ENCODE measurements around the gene PGAP2.
"Not testable (repeated sequence)": the region's sequence is repeated elsewhere in the genome, so short reads cannot be mapped to it uniquely, and the experiment has no call there.

Gene PGAP2

DNA sequence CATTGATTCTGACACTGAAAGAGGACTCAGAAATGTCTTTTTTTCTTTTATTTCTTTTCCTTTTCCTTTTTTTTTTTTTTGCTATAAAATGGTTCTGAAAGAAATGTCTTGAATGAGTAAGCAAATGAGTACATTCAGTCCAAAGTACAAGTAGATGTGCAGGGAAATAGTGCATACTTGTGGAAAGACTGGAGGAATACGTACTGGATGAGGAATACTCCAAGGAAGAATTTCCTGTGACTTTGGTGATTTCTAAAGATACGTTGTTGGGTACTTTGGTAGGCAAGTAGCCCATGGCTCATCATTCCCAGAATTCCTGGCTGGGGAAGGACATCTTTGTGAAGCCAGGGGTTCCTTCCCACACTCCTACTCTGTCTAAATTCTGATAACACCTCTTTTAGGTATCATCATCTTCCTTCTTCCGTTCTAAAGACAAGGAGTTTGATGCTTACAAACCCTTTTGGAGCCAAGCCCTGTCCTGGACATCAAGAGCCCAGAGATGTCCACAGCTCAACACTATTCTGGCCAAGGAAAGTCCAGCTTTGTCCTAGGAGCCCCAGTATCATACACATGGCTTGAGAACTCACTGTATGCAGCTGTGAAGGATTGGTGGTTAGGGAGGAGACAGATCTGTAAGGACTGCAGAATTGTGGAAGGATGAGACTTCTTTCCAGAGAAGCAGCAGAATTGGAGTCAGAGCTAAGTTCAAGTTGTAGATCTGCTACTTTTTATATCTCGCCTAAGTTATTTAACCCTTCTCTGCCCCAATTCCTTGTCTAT lies 6.2 kb upstream of the PGAP2 start:
- DNase-seq (ENCODE audit: insufficient read length, low spot score): no peak
- TF ChIP-seq TAF1 (IDR thresholded peaks at IDR 0.05; ENCODE audit: low read depth, low read length): no peak
- no peak for TF ChIP-seq PAX5 (IDR thresholded peaks at IDR 0.05; ENCODE audit: insufficient read depth, low read length, severe bottlenecking)
- no peak for TF ChIP-seq POLR2AphosphoS5 (IDR thresholded peaks at IDR 0.05; ENCODE audit: low read depth, low read length)
- TF ChIP-seq POU2F2 (IDR thresholded peaks at IDR 0.05; ENCODE audit: low read depth, low read length): no peak
- no peak for TF ChIP-seq POLR2A (IDR thresholded peaks at IDR 0.05; ENCODE audit: low read depth, low read length)
- TF ChIP-seq SPI1 (IDR thresholded peaks at IDR 0.05; ENCODE audit: low read depth, low read length): no peak
- no peak for FAIRE-seq

DNA sequence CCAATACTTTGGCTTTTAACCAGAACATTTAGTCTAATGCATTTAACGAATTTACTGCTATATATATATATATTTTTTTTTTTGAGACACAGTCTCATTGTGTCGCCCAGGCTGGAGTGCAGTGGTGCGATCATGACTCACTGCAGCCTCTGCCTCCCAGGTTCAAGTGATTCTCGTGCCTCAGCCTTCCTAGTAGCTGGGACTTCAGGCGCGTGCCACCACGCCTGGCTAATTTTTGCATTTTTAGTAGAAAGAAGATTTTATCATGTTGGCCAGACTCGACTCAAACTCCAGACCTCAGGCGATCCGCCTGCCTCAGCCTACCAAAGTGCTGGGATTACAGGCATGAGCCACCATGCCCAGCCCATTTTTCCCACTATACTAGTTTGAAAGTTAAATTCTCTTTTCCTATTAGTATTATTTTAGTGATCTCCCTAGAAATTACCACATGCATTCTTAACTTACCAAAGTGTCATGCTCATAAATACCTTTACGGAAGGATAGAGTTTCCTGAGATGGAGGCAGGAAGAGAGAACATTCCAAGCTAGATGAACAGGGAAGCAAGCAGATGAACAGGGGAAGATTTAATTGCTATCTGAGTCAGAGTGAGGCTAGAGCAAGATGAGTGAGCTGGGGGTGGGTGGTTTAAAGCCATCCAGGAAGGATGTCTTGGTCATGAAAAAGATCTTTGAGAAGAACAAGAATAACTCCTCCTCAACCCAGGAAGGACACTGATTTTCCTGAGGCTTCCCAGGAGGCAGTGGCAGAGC lies 4.4 kb upstream of the PGAP2 start:
- FAIRE-seq (no peak), DNase-seq (ENCODE audit: insufficient read length, low spot score) (no peak)
- TF ChIP-seq POLR2A (IDR thresholded peaks at IDR 0.05; ENCODE audit: low read depth, low read length) (no peak), TAF1 (IDR thresholded peaks at IDR 0.05; ENCODE audit: low read depth, low read length) (no peak), SPI1 (IDR thresholded peaks at IDR 0.05; ENCODE audit: low read depth, low read length) (no peak), POU2F2 (IDR thresholded peaks at IDR 0.05; ENCODE audit: low read depth, low read length) (no peak), POLR2AphosphoS5 (IDR thresholded peaks at IDR 0.05; ENCODE audit: low read depth, low read length) (no peak), PAX5 (IDR thresholded peaks at IDR 0.05; ENCODE audit: insufficient read depth, low read length, severe bottlenecking) (no peak)

DNA sequence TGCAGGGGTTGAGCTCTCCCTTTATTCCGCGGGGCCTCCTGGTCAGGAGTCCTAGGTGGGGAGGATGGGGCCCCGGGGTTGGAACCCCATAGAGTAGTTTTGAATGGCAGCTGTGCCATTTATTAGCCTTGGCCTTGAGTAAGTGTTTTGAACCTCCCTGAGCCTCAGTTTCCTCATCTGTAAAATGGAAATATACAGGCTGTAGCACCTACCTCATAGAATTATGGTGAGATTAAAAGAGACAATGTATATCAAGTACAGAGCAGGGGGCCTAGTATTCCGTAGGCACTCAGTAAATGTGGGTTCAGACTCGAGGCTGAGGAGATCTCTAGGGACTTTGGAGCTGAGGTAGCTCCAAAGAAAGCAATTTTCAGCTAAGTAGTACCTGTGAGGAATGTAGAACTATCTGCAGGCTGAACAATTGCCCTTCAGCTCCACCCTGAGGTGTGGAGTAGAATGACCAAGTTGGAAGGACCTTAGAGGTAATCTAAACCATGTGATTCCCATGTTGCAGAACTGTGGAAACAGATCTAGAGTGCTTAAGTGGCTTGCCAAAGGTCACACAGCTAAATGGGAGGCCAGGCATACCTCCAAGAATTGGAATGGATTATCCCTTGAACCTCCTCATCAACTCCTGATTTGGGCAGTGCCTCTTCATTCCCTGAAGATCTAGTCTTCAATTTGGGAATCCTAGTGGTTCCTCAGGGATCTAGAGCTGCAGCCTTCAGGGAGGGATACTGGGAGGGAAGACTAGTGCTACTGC lies 682 bp downstream of the PGAP2 start:
- peak; percentile 60 for DNase-seq (ENCODE audit: insufficient read length, low spot score)
- TF ChIP-seq PAX5 (IDR thresholded peaks at IDR 0.05; ENCODE audit: insufficient read depth, low read length, severe bottlenecking): no peak
- no peak for TF ChIP-seq POLR2A (IDR thresholded peaks at IDR 0.05; ENCODE audit: low read depth, low read length)
- TF ChIP-seq TAF1 (IDR thresholded peaks at IDR 0.05; ENCODE audit: low read depth, low read length): no peak
- TF ChIP-seq SPI1 (IDR thresholded peaks at IDR 0.05; ENCODE audit: low read depth, low read length): no peak
- no peak for TF ChIP-seq POU2F2 (IDR thresholded peaks at IDR 0.05; ENCODE audit: low read depth, low read length)
- no peak for TF ChIP-seq POLR2AphosphoS5 (IDR thresholded peaks at IDR 0.05; ENCODE audit: low read depth, low read length)
- peak; percentile 96 for FAIRE-seq

DNA sequence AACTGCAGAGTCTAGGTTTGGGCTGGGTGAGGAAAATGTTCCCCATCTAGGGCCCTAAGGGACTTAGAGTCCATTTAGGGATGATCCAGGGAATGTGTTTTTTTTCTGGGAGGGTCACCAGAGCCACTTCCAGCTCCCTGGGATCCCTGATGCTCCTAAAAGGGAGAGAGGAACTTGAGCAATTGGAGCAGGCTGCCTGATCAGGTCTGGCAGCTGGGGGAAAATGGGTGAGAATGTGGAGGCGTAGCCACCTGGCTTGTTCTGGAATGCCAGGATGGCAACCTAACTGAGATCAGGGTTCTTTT lies 1.2 kb downstream of the PGAP2 start:
- DNase-seq (ENCODE audit: insufficient read length, low spot score) (no peak), FAIRE-seq (no peak)
- TF ChIP-seq TAF1 (IDR thresholded peaks at IDR 0.05; ENCODE audit: low read depth, low read length) (no peak), POU2F2 (IDR thresholded peaks at IDR 0.05; ENCODE audit: low read depth, low read length) (no peak), POLR2A (IDR thresholded peaks at IDR 0.05; ENCODE audit: low read depth, low read length) (no peak), POLR2AphosphoS5 (IDR thresholded peaks at IDR 0.05; ENCODE audit: low read depth, low read length) (no peak), SPI1 (IDR thresholded peaks at IDR 0.05; ENCODE audit: low read depth, low read length) (no peak), PAX5 (IDR thresholded peaks at IDR 0.05; ENCODE audit: insufficient read depth, low read length, severe bottlenecking) (no peak)

DNA sequence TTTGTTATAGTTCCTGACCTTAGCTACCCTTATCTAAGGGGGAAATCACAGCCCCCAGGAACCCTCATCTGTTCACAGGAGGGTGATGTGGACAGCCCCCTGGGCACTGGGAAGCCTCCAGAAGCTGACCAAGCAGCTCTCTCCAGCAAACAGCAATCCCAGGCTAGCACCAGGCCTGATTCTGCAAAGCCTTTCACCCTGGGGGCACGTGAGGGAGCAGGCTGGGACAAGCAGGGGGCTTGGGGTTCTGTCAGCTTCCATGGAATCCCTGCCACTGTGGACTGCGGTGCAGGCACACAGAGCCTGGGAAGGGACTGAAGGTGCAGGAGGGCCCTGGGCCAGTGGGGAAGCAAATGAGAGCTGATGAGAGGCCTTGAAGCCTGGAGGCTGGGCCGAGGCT lies 2.1 kb downstream of the PGAP2 start:
- TF ChIP-seq SPI1 (IDR thresholded peaks at IDR 0.05; ENCODE audit: low read depth, low read length) (no peak), PAX5 (IDR thresholded peaks at IDR 0.05; ENCODE audit: insufficient read depth, low read length, severe bottlenecking) (no peak), POLR2AphosphoS5 (IDR thresholded peaks at IDR 0.05; ENCODE audit: low read depth, low read length) (no peak), POU2F2 (IDR thresholded peaks at IDR 0.05; ENCODE audit: low read depth, low read length) (no peak), POLR2A (IDR thresholded peaks at IDR 0.05; ENCODE audit: low read depth, low read length) (no peak), TAF1 (IDR thresholded peaks at IDR 0.05; ENCODE audit: low read depth, low read length) (no peak)

DNA sequence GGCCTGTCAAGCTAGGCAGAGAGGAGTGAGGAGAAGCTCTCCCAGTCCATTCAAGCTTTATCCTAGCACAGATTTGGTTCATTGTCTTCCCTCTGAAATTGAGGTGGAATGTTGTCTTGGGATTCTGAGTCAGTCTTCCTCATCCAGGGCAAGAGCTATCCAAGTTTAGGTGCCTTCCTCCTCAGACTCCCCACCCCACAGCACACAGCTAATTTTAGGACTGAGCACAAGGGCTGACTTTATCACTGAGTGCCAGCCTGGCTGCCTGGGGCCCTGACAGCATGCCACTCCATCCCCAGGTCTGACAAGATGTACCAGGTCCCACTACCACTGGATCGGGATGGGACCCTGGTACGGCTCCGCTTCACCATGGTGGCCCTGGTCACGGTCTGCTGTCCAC lies 2.6 kb downstream of the PGAP2 start:
- DNase-seq (ENCODE audit: insufficient read length, low spot score) (no peak), FAIRE-seq (no peak)
- no peak for TF ChIP-seq TAF1 (IDR thresholded peaks at IDR 0.05; ENCODE audit: low read depth, low read length)
- no peak for TF ChIP-seq PAX5 (IDR thresholded peaks at IDR 0.05; ENCODE audit: insufficient read depth, low read length, severe bottlenecking)
- no peak for TF ChIP-seq POLR2A (IDR thresholded peaks at IDR 0.05; ENCODE audit: low read depth, low read length)
- TF ChIP-seq POU2F2 (IDR thresholded peaks at IDR 0.05; ENCODE audit: low read depth, low read length): no peak
- no peak for TF ChIP-seq SPI1 (IDR thresholded peaks at IDR 0.05; ENCODE audit: low read depth, low read length)
- TF ChIP-seq POLR2AphosphoS5 (IDR thresholded peaks at IDR 0.05; ENCODE audit: low read depth, low read length): no peak

More for the DNA sequence above, 2.1 kb downstream of the PGAP2 start:
- DNase-seq (ENCODE audit: insufficient read length, low spot score) (no peak), FAIRE-seq (no peak)

DNA sequence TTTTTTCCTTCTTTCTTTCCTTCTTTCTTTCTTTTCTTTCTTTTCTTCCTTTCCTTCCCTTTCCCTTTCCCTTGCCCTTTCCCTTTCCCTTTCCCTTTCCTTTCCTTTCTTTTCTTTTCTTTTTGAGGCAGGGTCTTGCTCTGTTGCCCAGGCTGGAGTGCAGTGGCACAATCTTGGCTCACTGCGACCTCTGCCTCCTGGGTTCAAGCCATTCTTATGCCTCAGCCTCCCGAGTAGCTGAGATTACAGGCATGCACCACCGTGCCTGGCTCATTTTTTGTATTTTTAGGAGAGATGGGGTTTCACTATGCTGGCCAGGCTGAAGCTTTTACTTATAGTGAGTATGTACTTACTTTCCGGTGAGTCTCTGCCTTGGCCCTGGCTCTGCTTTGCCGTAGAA lies 6.5 kb downstream of the PGAP2 start:
- not testable (repeated sequence) for FAIRE-seq; DNase-seq (ENCODE audit: insufficient read length, low spot score)

DNA sequence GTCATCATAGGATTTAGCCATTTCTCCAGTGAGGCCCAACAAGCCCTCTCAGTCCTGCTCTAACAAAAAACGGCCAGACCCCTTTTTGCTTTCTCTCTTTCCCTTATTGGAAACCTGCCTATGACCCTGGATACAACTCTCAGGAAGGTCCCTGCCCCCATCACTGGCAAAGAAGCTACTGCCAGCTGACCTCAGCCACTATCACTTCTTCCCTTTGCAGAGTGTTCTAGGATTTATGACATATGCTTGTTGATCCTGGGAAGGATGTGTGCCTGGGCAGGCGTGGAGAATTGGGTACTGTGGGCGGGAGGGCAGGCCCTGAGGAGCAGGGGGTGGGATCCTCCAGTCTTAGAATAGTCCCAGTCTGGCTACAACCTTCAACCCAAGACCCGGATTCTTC lies 7.5 kb downstream of the PGAP2 start:
- TF ChIP-seq POU2F2 (IDR thresholded peaks at IDR 0.05; ENCODE audit: low read depth, low read length) (no peak), POLR2A (IDR thresholded peaks at IDR 0.05; ENCODE audit: low read depth, low read length) (no peak), SPI1 (IDR thresholded peaks at IDR 0.05; ENCODE audit: low read depth, low read length) (no peak), POLR2AphosphoS5 (IDR thresholded peaks at IDR 0.05; ENCODE audit: low read depth, low read length) (no peak), TAF1 (IDR thresholded peaks at IDR 0.05; ENCODE audit: low read depth, low read length) (no peak), PAX5 (IDR thresholded peaks at IDR 0.05; ENCODE audit: insufficient read depth, low read length, severe bottlenecking) (no peak)
- FAIRE-seq (no peak), DNase-seq (ENCODE audit: insufficient read length, low spot score) (no peak)

DNA sequence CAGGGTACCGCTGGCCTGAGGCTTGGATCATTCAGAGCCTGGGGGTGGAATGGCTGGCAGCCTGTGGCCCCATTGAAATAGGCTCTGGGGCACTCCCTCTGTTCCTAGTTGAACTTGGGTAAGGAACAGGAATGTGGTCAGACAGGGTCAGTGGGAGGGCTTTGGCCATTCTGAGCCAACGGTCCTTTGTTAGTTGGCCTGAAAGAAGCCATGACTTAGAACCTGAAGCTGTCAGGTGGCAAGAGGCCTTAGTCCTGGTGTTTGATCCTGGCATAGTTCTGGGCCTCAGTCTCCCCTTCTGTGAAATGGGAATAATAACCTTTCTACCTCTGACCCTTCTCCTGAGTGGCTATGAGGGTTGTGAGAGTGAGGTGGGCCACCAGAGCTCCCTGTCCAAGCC lies 8.3 kb downstream of the PGAP2 start:
- FAIRE-seq (no peak), DNase-seq (ENCODE audit: insufficient read length, low spot score) (no peak)
- TF ChIP-seq POLR2A (IDR thresholded peaks at IDR 0.05; ENCODE audit: low read depth, low read length) (no peak), POLR2AphosphoS5 (IDR thresholded peaks at IDR 0.05; ENCODE audit: low read depth, low read length) (no peak), SPI1 (IDR thresholded peaks at IDR 0.05; ENCODE audit: low read depth, low read length) (no peak), PAX5 (IDR thresholded peaks at IDR 0.05; ENCODE audit: insufficient read depth, low read length, severe bottlenecking) (no peak), TAF1 (IDR thresholded peaks at IDR 0.05; ENCODE audit: low read depth, low read length) (no peak), POU2F2 (IDR thresholded peaks at IDR 0.05; ENCODE audit: low read depth, low read length) (no peak)
